Mammary epithelial cell (primary cell): ENCODE results near the gene STUB1.

ENCODE experiments used
- CTCF ChIP-seq, 2 donors: IDR thresholded peaks in 1 of 2; conservative IDR thresholded peaks in 1 of 2; 2 replicates each; pipeline ENCODE4 v1.5.1; 2011 to 2012; ENCODE audit warnings: inconsistent platforms in 2 of 2, low read length in 2 of 2, mild to moderate bottlenecking in 2 of 2, control low read depth in 1 of 2, low read depth in 1 of 2; ENCODE audit not compliant: insufficient read depth in 1 of 2; ENCODE audit errors: extremely low read depth in 1 of 2
- EZH2 ChIP-seq: IDR thresholded peaks from 2 replicates; pipeline ENCODE4 v1.6.1; 2012; ENCODE audit warnings: low read length, inconsistent platforms, borderline replicate concordance

GRCh38 chr16:720447-720989, 40.3 kb downstream of the STUB1 start:
- TF ChIP-seq CTCF (conservative IDR thresholded peaks at IDR 0.05 in 1 of 2, IDR thresholded peaks at IDR 0.05 in 1 of 2; ENCODE audit: extremely low read depth in 1 of 2, insufficient read depth in 1 of 2, low read depth in 1 of 2, low read length in 2 of 2) (peak in 1 of 2 donors; percentile 28), EZH2 (no peak)
